HG03139 (cell line): ENCODE data around the gene SOCS1.
"Not testable (repeated sequence)": the region's sequence is repeated elsewhere in the genome, so short reads cannot be mapped to it uniquely, and the experiment has no call there.

Experiments
- ATAC-seq: cut with Tn5 transposase; IDR thresholded peaks from one replicate; pipeline ENCODE4 v1.9.1; 2021; ENCODE audit not compliant: unreplicated experiment

The SOCS1 gene

DNA sequence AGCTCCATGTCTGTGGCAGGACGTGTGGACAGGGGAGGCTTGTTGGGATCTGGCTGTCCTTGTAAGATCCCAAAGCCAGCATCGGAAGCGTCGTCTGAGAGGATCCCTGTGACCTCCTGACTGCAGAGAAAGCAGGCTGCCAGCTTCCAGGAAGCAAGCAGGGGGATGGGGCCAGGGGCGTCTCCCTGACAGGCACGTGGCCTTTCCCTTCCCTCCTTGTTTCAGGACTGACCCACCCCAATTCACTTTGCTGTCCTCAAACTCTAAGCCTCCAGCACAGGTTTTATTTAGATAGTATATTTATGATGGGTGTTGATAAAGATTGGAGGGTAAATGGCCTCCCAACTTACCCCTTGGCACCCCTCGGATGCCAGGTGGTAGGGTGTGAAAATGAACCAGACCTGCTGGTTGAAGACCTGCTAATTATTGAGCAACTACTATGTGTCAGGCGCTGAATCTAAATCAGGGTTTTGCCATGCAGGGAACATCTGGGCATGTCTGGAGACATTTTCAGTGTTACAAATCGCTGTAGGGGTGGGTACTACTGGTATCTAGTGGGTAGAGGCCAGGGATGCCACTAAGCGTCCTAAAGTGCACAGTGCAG, 24.5 kb downstream of the SOCS1 start:
- ATAC-seq, result no peak

DNA sequence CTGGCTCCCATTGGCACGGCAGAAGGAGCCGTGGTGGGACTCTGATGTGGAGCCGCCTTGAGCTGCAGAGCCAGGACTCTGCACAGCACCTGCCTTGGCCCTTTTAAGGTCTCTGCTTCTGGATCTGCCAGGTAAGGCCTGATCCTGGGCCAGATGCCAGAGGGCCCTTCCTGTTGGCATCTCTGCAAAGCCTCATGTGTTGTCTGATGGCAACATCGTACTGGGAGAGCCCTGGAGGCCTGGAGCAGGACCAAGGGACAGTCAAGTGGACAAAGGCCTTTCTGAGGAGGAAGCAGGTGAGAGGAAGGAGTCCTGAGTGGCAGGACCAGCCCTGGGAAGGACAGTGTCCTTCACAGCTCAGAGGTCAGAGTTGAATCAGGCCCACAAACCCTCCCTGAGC, 26.1 kb downstream of the SOCS1 start:
- no peak for ATAC-seq

DNA sequence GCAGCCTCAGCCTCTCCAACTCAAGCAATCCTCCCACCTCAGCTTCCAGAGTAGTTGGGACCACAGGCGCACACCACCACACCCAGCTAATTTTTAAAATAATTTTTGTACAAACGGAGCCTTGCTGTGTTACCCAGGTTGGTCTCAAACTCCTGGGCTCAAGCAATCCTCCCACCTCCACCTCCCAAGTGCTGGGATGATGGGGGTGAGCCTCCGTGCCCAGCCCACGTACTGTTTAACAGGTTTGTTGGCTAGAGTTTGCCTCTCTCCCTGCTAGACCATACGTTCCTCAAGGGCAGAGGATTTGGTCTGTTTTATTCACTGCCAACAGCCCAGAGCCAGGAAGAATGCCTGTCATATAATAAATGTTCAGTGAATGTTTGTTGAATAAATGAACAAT, 26.6 kb downstream of the SOCS1 start:
- no peak for ATAC-seq

DNA sequence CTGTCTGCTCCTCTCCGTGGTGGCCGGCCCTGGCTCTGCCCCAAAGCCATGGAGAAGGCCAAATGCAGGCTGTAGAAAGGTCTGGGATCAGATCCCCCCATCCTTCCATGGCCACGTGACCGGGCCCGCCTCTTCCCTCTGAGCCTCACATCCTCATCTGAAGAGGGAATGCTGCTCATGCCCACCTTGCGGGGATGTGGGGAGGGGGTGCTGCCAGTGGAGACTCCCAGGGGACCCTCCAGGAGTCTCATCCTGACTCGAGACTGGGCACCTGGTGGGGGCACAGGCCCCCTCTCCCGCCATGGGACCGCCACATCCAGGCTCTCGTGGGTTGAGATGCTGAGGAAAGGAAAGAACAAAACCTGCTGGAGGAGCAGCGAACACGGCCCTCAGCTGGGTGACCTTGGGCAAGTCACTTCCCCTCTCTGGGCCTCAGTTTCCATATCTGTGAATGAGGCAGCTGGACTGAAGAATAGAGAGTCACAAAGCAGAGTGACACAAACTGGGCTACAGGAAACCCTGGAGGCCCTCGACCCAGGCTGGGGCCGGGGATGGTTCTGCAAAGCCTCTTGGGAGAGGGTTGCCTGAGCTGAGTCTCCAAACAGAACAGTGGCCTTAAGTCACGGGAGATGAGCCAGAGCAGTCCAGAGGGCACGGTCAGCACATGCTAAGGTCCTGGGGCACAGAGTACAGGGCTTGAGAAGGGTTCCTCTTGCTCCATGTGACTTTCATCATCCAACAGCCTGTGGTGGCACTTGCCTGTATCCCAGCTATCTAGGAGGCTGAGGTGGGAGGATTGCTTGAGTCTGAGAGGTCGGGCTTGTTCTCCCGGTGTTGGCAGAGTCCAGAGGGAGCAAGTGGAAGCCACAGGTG, 30.1 kb downstream of the SOCS1 start:
- ATAC-seq, result no peak

DNA sequence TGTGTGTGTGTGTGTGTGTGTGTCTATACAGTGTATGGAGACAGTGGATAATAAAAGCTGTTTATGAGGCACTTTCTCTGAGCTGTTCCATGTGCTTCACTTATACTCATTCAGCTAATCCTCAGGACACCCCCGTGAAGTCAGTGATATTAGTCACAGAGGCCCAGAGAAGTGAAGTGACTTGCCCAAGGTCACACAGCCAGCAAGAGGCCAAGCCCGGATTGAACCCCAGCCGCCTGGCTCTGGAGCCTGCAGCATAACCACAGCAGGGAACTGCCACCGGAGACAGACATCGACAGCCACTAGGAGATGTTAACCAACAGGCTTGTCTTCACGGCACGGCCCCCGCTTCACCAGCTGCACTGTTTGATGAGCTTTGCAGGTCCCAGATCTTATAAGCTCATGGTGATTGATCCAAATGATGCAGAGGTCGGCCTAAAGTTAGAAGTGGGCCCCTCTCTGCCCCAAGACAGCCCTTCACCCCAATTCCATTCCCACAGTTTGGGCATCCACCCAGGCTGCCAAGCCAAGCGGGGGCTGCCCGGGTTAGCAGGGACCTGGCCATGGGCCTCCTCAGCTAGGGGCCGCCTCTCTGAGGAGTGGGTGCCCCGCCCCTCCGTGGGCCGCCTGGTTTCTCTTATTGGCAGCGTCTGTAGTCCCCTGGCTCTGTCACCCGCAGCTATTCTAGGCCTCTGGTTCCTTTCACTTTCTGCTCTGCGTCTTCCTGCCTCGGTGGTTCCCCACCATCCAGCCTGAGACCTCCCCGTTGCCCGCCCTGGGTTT, 30.9 kb downstream of the SOCS1 start:
- ATAC-seq, result peak; percentile 81

DNA sequence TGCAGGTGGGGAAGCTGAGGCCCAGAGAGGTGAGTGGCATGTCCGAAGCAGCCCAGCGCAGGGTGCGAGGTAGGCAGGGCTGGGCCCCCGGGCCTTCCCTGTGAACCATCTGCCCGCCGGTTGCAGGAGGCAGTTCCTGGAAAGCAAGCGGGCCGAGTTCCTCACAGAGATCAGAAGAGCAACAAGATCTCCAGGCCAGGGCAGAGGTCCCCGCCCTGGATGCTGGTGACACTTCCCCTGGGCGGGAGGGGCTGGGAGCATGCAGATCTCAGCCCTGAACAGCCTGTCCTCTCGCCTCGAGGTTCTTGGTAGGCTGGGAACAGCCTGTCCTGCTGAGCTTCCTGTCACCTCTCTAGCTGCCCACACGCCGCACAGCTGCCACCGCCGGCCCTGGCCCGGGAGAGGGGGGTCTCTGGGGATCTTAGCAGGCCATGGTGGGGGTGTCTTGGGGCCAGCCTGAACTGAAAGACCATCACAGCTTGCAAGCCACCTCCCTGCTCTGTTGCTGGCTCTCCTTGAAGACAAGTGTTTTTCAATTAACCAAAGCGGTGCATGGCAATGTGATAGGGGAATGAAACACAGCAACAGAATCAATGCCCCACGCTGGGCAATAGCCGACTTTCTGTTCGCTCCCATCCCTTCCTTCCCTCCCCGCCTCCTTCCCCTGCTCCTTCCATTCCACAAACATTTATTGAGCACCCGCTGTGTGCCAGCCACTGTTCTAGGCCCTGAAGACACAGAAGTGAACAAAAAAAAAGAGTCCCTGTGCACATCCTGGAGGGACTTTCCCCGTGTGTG, 31.7 kb downstream of the SOCS1 start:
- peak; percentile 41 for ATAC-seq

DNA sequence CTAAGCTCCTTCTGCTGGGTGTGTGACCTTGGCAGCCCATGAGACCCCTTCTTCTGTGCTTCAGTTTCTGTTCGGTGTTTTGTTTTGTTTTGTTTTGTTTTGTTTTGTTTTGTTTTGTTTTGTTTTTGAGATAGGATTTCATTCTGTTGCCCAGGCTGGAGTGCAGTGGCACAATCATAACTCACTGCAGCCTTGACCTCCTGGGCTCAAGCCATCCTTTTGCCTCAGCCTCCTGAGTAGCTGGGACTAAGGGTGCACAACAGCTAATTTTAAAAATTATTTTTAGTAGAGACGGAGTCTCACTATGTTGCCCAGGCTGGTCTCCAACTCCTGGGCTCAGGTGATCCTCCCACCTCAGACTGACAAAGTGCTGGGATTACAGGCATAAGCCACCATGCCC, 35.5 kb downstream of the SOCS1 start:
- ATAC-seq, result not testable (repeated sequence)

DNA sequence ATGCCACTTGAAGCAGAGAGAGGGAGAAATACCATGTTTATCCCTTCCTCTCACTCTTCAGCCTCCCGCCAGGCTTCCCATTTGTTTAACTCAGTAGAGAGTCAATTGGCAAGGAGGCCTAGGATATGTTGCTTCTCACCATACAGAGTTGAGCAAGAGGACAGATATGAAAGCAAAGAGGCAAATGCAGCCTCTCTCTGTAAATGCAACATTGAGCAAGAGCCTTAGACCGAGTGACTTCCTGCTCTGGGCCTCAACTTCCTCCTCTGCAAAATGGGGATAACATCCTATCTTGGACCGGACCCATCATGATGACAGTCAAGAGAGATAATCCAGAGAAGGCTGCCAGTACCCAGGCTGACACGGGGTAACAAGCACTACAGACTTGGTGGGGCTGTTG, 36.8 kb downstream of the SOCS1 start:
- ATAC-seq, result no peak

DNA sequence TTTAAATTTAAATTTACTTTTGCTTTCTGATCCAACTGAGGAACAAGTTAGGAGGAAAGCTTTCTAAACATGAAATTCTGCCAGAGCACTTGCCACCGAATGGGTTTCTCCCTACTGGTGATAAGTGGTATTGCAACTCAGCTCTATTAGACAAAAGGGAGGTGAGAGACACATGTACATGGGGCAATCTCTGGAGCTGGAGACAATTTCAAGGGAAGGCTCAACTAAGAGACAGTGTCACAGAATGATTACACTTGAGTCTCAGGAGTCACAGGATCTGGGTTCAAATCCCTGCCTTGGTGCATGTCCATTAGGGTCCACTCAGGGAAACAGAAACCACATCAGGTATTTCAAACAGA, 37.4 kb downstream of the SOCS1 start:
- no peak for ATAC-seq

DNA sequence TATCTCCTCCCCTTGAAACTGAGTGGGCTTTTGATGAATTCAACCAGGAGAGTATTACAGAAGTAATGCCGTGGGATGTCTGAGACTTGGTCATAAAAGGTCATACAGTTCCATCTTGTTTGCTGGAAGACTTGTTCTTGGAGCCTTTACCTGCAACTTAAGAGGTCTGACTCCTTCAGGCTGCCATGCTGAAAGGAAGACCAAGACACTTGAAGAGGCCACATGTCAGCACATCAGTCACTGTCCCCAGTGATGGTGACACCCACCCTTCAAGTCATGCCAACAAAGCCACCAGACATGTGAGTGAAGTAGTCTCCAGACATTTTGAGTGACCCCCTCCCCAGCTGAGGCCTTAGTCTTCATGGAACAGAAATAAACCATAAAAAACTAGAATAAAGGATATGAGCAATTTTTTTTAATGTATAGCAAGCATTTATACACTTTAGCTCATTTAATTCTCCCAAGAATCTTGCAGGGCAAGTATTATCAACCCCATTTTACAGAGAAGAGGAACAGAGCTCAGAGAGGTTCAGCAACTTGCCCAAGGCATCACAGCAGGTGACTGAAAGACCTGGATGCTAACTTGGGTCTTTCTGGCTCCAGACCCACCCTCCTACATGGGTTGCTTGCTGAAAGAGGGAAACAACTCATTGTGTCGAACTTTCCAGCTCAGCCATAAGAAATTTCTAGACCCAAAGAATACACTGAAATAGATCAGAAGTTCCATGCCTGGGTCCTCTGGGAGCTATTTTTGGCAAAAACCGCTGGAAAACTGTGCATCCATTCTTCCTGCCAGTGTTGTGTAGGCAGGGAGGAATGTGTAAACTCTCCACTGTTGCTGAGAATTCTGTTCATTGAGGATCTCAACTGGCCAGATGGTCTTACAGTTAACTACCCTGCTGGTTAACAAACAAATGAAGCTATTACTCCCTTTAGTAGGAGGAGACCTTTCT, 38.1 kb downstream of the SOCS1 start:
- no peak for ATAC-seq

DNA sequence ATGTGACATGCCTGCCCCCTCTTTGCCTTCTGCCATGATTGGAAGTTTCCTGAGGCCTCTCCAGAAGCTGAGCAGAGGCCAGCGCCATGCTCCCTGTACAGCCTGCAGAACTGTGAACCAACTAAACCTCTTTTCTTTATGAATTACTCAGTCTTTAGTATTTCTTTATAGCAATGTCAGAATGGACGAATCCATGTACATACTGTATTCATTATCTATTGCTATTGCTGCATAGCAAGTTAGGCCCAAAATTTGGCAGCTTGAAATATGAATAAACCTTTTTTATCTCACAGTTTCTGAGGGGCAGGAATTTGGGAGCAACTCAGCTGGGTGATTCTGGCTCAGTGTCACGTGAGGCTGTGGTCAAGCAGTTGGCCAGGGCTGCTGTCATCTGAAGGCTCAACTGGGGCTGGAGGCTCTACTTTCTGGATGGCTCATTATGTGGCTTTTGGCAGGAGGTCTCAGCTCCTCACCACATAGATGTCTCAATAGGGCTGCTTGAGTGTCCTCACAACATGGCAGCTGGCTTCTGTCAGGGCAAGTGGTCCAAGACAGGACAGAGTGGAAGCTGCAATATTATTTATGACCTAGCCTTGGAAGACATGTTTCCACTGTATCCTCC, 40.0 kb downstream of the SOCS1 start:
- no peak for ATAC-seq

DNA sequence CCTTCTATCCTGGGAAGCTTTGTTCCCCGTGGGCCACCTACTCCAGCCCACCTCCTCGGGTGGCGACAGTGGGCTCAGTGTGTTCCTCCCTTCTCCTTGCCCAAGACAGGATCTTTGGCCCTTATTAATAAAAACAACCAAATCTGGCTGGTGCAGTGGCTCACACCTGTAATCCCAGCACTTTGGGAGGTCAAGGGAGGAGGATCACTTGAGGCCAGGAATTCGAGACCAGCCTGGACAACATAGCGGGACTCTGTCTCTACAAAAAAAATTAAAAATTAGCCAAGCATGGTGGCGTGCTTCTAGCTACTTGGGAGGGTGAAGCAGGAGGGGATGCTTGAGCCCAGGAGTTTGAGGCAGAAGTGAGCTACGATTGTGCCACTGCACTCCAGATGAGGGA, 42.2 kb downstream of the SOCS1 start:
- no peak for ATAC-seq

DNA sequence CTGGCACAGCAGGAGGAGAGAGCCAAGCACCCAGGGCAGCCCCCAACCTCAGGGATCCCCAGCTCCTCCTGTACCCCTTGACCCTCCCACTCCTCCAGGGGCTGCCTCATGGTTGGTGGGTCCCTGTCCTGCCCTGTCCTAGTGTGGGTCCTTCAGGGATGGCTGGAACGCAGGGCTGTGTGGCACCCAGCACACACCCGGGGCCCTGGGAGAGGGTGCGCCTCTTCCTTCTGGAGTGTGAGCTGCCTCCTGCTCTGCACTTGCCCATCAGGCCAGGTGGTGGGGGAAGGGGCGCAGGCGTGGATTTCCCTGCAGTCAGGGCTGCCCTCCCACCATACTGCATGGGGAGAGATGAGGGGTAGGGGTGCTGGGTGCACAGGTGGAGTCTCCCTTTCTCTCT, 42.6 kb downstream of the SOCS1 start:
- no peak for ATAC-seq

DNA sequence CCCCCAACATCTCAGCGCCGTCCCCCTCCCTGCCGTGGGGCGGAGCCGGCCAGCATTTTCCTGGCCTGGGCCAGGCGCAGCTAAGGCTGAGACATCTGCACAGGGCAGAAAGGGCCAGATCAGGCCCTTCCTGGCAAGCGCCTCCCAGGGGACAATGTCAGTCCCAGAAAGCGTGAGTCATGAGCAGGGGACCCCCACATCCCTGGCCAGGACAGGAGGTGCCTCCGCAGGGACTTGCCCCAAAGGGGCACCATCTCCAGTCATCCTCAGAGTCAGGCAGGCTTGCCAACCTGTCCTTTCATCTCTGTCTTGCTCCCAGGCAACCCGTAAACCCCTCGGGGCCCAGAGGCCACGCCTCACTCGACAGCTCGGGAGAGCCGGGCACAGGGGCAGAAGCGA, 43.2 kb downstream of the SOCS1 start:
- ATAC-seq, result no peak

DNA sequence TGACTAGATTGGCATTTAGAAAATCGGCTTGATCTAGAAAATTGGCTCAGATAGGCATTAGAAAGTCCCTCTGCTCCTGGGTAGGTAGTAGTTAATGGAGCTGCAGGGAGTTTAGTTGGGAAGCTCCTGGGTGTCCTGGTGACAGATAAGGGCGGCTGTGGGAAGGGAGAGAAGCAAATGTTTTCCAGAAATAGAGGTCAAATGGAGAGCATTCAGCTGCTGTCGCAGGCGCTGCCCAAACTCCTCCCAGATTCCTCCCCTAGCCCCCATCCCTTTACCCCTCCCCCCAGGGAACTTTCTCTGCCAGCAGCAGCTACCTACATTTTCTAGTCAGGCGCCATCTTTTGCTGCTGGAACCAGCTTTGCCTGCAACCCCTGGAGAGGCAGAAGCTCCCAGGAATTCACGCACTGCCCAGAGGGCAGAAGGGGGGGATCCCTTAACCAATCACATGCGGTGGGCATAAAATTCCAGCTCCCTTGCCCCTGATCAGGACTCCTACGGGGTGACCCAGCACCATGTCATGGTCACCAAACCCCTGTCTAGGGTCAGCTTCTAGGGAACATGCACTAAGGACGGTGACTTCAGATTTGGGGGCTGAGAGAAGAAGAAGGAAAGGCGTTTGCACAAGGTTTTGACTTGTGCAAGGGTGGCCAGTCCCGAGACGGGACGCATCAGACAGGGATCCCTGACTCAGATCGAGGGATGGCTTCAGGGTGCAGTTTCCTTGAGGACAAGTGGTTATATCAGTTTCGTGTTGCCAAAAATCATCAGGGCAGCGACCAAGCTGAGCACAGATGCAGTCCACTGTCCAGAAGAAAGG, 43.8 kb downstream of the SOCS1 start:
- ATAC-seq, result no peak

DNA sequence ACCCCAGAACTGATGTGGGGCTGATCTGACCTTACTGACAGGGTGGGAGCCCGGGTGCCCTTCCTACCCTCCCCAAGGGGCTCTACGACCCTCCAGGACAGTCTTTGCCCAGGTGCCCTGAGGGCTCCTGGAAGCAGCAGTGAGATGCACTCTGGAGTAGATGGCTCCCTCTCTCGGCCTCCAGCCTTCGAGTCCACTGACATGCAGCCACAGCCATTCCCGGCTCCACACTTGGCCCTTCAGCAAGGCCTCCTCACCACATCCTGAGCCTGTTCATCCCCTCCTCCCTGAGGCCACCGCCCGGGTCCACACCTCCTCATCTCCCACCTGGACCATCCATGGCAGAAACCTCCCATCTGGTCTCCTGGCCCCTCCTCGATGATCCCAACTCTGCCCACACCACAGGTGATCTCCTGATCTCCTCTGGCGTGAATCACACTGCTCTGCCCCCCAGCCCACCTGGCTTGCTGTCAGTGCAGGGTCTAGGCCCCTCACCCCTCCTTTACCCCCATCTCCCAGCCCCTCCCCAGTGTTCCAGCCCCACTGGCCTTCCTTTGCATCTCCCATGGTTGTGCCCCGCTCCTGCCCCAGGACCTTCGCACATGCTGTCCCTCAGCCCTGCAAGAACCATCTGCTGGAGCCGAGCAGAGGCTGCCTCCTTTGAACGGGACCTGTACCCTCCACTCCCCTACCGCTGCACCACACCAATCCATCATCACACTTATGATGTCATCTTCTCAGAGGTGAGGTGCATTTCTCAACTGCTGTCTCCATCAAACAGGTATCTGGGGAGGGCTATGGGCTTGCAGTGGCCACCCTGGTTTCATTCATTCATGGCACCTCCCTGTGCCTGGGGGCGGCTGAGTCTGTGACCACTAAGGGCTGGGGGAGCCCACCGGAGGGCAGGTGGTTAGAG, 44.7 kb downstream of the SOCS1 start:
- ATAC-seq, result no peak

DNA sequence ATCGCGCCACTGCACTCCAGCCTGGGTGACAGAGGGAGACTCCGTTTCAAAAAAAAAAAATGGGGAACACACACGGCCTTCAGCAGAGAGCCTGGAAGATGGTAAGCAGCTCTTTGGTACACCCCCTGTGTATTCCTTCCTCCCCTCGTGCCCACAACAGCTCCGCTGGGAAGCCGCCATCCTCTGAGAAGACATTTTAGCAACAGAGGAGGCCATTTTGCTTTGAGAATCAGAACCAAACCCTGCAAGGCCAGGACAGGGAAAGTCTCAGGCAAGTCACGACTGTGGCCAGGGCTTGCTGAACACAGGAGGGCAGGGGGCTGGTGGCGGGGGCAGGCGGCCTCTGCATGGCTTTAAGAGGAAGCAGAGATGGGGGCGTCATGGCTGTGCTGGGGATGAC, 45.7 kb downstream of the SOCS1 start:
- no peak for ATAC-seq
